WTC11 (cell line): ENCODE results near the gene SAP30BP. TPM values are rescaled to one million over a fixed set of nuclear protein-coding genes. Genes with fewer than 3 reads are reported as not detected.

ENCODE experiments used
- AR ChIP-seq: fragments of 250-450 bp; sonication (Bioruptor Pico); IDR thresholded peaks from 2 replicates; pipeline ENCODE4 v1.9.0; 2021; ENCODE audit warnings: mild to moderate bottlenecking
- CDX4 ChIP-seq: fragments of 250-450 bp; sonication (Bioruptor Pico); IDR thresholded peaks from 2 replicates; pipeline ENCODE4 v1.9.0; 2021; ENCODE audit warnings: moderate library complexity, mild to moderate bottlenecking, inconsistent platforms, borderline replicate concordance
- ETV6 ChIP-seq: sonication (generic); formaldehyde crosslinking; IDR thresholded peaks from 2 replicates; pipeline ENCODE4 v1.8.1; 2022; ENCODE audit warnings: mild to moderate bottlenecking, missing genetic modification reagents
- FOXK1 ChIP-seq: sonication (generic); formaldehyde crosslinking; IDR thresholded peaks from 2 replicates; pipeline ENCODE4 v1.8.0; 2022; ENCODE audit warnings: mild to moderate bottlenecking, moderate library complexity, missing genetic modification reagents
- FOXP4 ChIP-seq: sonication (generic); formaldehyde crosslinking; IDR thresholded peaks from 2 replicates; pipeline ENCODE4 v1.8.0; 2022; ENCODE audit warnings: mild to moderate bottlenecking, missing genetic modification reagents
- GABPB1 ChIP-seq: sonication (generic); formaldehyde crosslinking; IDR thresholded peaks from 2 replicates; pipeline ENCODE4 v1.8.1; 2023; ENCODE audit warnings: mild to moderate bottlenecking, missing genetic modification reagents
- GRHL2 ChIP-seq: fragments of 250-450 bp; sonication (Bioruptor Pico); IDR thresholded peaks from 2 replicates; pipeline ENCODE4 v1.8.0; 2022; ENCODE audit warnings: mild to moderate bottlenecking, moderate library complexity; ENCODE audit not compliant: insufficient replicate concordance, severe bottlenecking
- IRF1 ChIP-seq: sonication (generic); formaldehyde crosslinking; IDR thresholded peaks from 2 replicates; pipeline ENCODE4 v1.8.0; 2023; ENCODE audit warnings: missing genetic modification reagents
- JUN ChIP-seq: sonication (generic); formaldehyde crosslinking; IDR thresholded peaks from 2 replicates; pipeline ENCODE4 v1.8.0; 2023; ENCODE audit warnings: mild to moderate bottlenecking, missing genetic modification reagents
- KAT7 ChIP-seq: sonication (generic); formaldehyde crosslinking; IDR thresholded peaks from 2 replicates; pipeline ENCODE4 v1.8.1; 2023; ENCODE audit warnings: missing genetic modification reagents, mild to moderate bottlenecking, borderline replicate concordance
- NFATC4 ChIP-seq: fragments of 250-450 bp; sonication (Bioruptor Pico); IDR thresholded peaks from 2 replicates; pipeline ENCODE4 v1.9.0; 2021; ENCODE audit warnings: mild to moderate bottlenecking
- NFE2L1 ChIP-seq: sonication (generic); formaldehyde crosslinking; IDR thresholded peaks from 2 replicates; pipeline ENCODE4 v1.8.1; 2023; ENCODE audit warnings: missing genetic modification reagents
- NFYB ChIP-seq: sonication (generic); formaldehyde crosslinking; conservative IDR thresholded peaks from 2 replicates; pipeline ENCODE4 v1.8.0; 2022; ENCODE audit warnings: low read depth, missing genetic modification reagents
- NR3C1 ChIP-seq: sonication (generic); formaldehyde crosslinking; conservative IDR thresholded peaks from 2 replicates; pipeline ENCODE4 v1.8.1; 2023; ENCODE audit warnings: low read depth, mild to moderate bottlenecking, missing genetic modification reagents
- RORB ChIP-seq: fragments of 250-450 bp; sonication (Bioruptor Pico); IDR thresholded peaks from 2 replicates; pipeline ENCODE4 v1.9.0; 2021; ENCODE audit warnings: mild to moderate bottlenecking
- SMAD4 ChIP-seq: sonication (generic); formaldehyde crosslinking; IDR thresholded peaks from 2 replicates; pipeline ENCODE4 v1.8.0; 2022; ENCODE audit warnings: mild to moderate bottlenecking, missing genetic modification reagents
- SP1 ChIP-seq: sonication (generic); formaldehyde crosslinking; conservative IDR thresholded peaks from 2 replicates; pipeline ENCODE4 v1.8.1; 2022; ENCODE audit warnings: missing genetic modification reagents
- TEAD4 ChIP-seq: sonication (generic); formaldehyde crosslinking; IDR thresholded peaks from 2 replicates; pipeline ENCODE4 v1.8.0; 2022; ENCODE audit warnings: mild to moderate bottlenecking, missing genetic modification reagents
- USF1 ChIP-seq: sonication (generic); formaldehyde crosslinking; IDR thresholded peaks from 2 replicates; pipeline ENCODE4 v1.8.0; 2022; ENCODE audit warnings: mild to moderate bottlenecking, missing genetic modification reagents
- ZNF138 ChIP-seq: sonication (generic); formaldehyde crosslinking; conservative IDR thresholded peaks from 2 replicates; pipeline ENCODE4 v1.8.1; 2022; ENCODE audit warnings: mild to moderate bottlenecking, moderate library complexity, missing genetic modification reagents
- ZNF423 ChIP-seq: fragments of 250-450 bp; sonication (Bioruptor Pico); IDR thresholded peaks from 2 replicates; pipeline ENCODE4 v2.1.2; 2022; ENCODE audit warnings: mild to moderate bottlenecking, moderate library complexity
- ZSCAN18 ChIP-seq: fragments of 250-450 bp; sonication (Bioruptor Pico); IDR thresholded peaks from 2 replicates; pipeline ENCODE4 v2.1.2; 2022; ENCODE audit warnings: mild to moderate bottlenecking, moderate library complexity
- total RNA-seq: library from RNA; stranded (reverse); gene quantifications from 3 replicates; pipeline ENCODE4 v1.2.3, GENCODE V29; 2021
- TF ChIP-seq, protein P1 (sequence below): sonication (generic); formaldehyde crosslinking; IDR thresholded peaks from 2 replicates; pipeline ENCODE4 v1.8.0; 2023; ENCODE audit warnings: mild to moderate bottlenecking, missing genetic modification reagents
- TF ChIP-seq, protein P2 (sequence below): sonication (generic); formaldehyde crosslinking; conservative IDR thresholded peaks from 2 replicates; pipeline ENCODE4 v1.8.1; 2022; ENCODE audit warnings: mild to moderate bottlenecking, missing genetic modification reagents
- TF ChIP-seq, protein P3 (sequence below): sonication (generic); formaldehyde crosslinking; IDR thresholded peaks from 2 replicates; pipeline ENCODE4 v1.8.0; 2022; ENCODE audit warnings: mild to moderate bottlenecking, missing genetic modification reagents

The SAP30BP gene
- total RNA-seq, 1 experiment from 2014 or later, result 86.8 TPM

DNA sequence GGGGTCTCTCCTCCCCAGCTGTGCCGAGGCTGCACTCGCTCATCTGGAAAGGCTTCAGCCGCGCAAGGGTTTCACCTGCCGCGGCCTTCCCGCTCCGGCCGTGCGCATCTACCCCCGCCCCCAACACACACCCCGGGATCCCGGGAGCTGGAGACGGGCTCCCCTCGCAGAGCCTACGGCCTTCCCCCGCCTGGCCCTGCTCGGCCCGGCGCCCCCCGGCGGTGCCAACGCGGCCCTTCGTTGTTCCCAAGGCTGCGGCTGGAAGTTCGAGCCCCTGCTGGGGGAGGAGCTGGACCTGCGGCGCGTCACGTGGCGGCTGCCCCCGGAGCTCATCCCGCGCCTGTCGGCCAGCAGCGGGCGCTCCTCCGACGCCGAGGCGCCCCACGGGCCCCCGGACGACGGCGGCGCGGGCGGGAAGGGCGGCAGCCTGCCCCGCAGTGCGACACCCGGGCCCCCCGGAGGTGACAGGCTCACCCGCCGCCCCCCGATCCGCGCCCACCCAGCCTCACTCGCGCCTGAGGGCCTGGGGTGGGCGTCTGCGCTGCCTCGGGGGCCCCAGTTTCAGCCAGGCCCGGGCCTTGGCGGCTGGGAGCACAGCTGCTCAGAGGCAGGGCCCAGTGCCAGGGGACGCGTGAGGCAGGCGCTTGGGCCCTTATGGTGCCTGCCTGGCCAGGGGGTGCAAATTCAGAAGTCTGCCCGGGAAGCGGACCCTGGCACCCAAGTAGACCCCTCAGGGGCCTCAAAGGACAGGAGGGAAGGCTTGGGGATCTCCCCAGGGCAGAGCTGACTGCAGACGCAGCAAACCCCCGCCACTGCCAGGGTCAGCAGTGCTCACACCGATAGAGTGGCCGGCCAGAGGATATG lies 86.6 kb downstream of the SAP30BP start (continued):
- peak; percentile 42; the same call in 1 of the 2 replicates for TF ChIP-seq IRF1
- no peak for TF ChIP-seq CDX4 (CRISPR knock-in tag)
- TF ChIP-seq ZSCAN18, result no peak
- TF ChIP-seq NFYB, result no peak
- TF ChIP-seq GRHL2 (CRISPR knock-in tag), result no peak
- TF ChIP-seq RORB (CRISPR knock-in tag), result no peak
- TF ChIP-seq ETV6 (CRISPR knock-in tag), result peak; percentile 92
- TF ChIP-seq, protein P1, sequence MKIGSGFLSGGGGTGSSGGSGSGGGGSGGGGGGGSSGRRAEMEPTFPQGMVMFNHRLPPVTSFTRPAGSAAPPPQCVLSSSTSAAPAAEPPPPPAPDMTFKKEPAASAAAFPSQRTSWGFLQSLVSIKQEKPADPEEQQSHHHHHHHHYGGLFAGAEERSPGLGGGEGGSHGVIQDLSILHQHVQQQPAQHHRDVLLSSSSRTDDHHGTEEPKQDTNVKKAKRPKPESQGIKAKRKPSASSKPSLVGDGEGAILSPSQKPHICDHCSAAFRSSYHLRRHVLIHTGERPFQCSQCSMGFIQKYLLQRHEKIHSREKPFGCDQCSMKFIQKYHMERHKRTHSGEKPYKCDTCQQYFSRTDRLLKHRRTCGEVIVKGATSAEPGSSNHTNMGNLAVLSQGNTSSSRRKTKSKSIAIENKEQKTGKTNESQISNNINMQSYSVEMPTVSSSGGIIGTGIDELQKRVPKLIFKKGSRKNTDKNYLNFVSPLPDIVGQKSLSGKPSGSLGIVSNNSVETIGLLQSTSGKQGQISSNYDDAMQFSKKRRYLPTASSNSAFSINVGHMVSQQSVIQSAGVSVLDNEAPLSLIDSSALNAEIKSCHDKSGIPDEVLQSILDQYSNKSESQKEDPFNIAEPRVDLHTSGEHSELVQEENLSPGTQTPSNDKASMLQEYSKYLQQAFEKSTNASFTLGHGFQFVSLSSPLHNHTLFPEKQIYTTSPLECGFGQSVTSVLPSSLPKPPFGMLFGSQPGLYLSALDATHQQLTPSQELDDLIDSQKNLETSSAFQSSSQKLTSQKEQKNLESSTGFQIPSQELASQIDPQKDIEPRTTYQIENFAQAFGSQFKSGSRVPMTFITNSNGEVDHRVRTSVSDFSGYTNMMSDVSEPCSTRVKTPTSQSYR (CRISPR knock-in tag), result peak; percentile 50; the same call in 1 of the 2 replicates
- no peak for TF ChIP-seq AR (CRISPR knock-in tag)
- TF ChIP-seq FOXK1 (CRISPR knock-in tag), result 0 out of 2 replicates have a peak, but pooled peaks have one; percentile 19
- peak; percentile 74 for TF ChIP-seq SP1 (CRISPR knock-in tag)
- no peak for TF ChIP-seq JUN (CRISPR knock-in tag)
- TF ChIP-seq USF1 (CRISPR knock-in tag), result peak; percentile 96
- TF ChIP-seq ZNF423 (CRISPR knock-in tag), result peak; percentile 69
- TF ChIP-seq, protein P2, sequence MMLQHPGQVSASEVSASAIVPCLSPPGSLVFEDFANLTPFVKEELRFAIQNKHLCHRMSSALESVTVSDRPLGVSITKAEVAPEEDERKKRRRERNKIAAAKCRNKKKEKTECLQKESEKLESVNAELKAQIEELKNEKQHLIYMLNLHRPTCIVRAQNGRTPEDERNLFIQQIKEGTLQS (CRISPR knock-in tag), result no peak
- no peak for TF ChIP-seq GABPB1 (CRISPR knock-in tag)
- no peak for TF ChIP-seq SMAD4 (CRISPR knock-in tag)
- TF ChIP-seq, protein P3, sequence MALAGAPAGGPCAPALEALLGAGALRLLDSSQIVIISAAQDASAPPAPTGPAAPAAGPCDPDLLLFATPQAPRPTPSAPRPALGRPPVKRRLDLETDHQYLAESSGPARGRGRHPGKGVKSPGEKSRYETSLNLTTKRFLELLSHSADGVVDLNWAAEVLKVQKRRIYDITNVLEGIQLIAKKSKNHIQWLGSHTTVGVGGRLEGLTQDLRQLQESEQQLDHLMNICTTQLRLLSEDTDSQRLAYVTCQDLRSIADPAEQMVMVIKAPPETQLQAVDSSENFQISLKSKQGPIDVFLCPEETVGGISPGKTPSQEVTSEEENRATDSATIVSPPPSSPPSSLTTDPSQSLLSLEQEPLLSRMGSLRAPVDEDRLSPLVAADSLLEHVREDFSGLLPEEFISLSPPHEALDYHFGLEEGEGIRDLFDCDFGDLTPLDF, result no peak
- no peak for TF ChIP-seq NR3C1 (CRISPR knock-in tag)
- TF ChIP-seq ZNF138, result no peak
- no peak for TF ChIP-seq NFATC4 (CRISPR knock-in tag)
- no peak for TF ChIP-seq KAT7 (CRISPR knock-in tag)
- TF ChIP-seq NFE2L1, result peak; percentile 28; the same call in 1 of the 2 replicates
- no peak for TF ChIP-seq TEAD4
- peak; percentile 86 for TF ChIP-seq FOXP4 (CRISPR knock-in tag)
